ENCODE results near the gene CRIM1. TPM values are rescaled to one million over a fixed set of nuclear protein-coding genes. Genes with fewer than 3 reads are reported as not detected.
A peak's percentile ranks its signal among the peaks of the same experiment; 100 is the strongest.

CRIM1 gene
- total and polyA plus RNA-seq, 4 donors: 24.3 to 119 (median 58.4) TPM

DNA sequence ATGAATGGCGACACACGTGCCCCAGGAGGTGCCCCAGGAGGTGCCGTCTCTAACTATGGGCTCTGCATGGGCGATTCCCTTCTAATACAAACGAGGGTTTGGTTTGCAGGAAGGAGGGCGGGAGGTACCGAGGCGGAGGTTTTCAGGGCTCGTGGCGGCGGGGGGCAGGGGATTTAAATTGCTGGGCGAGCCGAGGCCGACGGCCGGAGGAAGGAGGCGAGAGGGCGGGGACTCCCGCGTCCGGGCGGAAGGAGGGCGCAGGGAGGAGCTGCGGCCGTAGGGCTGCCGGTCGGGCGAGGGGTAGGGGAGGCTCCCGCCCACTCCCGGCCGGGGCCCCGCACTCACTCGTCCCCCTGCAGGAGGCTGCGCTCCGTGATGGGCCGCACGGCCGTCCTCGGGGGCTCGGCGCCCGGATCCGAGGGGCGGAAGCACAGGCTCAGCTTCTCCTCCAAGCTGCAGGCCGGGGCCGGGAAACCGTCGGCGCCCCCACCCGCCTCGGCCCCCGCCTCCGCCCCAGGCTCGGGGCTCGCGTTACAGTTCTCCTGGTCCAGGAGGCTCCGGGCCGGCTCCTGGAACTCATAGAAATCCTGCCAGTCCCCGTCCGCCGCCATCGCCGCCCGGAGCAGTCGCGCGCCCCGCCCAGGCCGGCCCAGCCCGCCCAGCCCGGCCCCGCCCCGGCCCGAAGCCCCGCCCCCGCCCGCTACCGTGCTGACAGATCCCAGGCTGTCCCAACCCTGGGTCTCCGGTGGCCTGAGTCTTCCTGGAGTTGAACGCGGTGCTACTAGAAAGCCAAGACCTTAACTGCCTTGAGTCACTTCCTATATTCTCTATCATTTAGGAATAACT lies 242.2 kb downstream of the CRIM1 start, which contains the start of gene FEZ2:
Gene FEZ2 (minus strand): TSS at position 637 of the 846 bp plus-strand sequence. CDS start 26 bp downstream, at position 611.
- 0 to 1% methylated on average over 74 to 81 of the region's 81 CpGs for WGBS, 2 donors
- Histone ChIP-seq H3K27ac (ENCODE audit: low read depth in 1 of 2, low read length in 1 of 2) (peak within 1 kb of the TSS; percentile 85 to 97), H3K9me3 (ENCODE audit: control insufficient read depth in 4 of 4, insufficient read depth in 3 of 4, low read length in 3 of 4) (no peaks in the 10 kb centered on the region), H3K27me3 (ENCODE audit: control insufficient read depth in 3 of 3, insufficient read depth in 3 of 3, low read length in 2 of 3) (no peaks in the 10 kb centered on the region), H3K4me1 (ENCODE audit: control insufficient read depth in 5 of 5, insufficient read depth in 5 of 5, low read length in 5 of 5) (peaks cover 0 to 10% (median 6%) of the 10 kb centered on the region in 5 donors), H3K9ac (ENCODE audit: insufficient read depth in 1 of 2, low read length in 2 of 2) (peak within 1 kb of the TSS; percentile 41 to 79), H3K4me3 (peak within 1 kb of the TSS; percentile 91), H3K36me3 (ENCODE audit: control insufficient read depth in 4 of 4, insufficient read depth in 4 of 4, low read length in 4 of 4) (peaks cover 0 to 1% (median 0%) of the 10 kb centered on the region in 4 donors)
- ATAC-seq (ENCODE audit: insufficient read depth, low FRiP score): peak; percentile 99
- TF ChIP-seq, protein P1, sequence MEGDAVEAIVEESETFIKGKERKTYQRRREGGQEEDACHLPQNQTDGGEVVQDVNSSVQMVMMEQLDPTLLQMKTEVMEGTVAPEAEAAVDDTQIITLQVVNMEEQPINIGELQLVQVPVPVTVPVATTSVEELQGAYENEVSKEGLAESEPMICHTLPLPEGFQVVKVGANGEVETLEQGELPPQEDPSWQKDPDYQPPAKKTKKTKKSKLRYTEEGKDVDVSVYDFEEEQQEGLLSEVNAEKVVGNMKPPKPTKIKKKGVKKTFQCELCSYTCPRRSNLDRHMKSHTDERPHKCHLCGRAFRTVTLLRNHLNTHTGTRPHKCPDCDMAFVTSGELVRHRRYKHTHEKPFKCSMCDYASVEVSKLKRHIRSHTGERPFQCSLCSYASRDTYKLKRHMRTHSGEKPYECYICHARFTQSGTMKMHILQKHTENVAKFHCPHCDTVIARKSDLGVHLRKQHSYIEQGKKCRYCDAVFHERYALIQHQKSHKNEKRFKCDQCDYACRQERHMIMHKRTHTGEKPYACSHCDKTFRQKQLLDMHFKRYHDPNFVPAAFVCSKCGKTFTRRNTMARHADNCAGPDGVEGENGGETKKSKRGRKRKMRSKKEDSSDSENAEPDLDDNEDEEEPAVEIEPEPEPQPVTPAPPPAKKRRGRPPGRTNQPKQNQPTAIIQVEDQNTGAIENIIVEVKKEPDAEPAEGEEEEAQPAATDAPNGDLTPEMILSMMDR (IDR thresholded peaks at IDR 0.05; ENCODE audit: control extremely low read depth, extremely low read depth): no peak
- DNase-seq: peak; percentile 82 to 89 (median 88)

Other genes starting within 250 kb of the CRIM1 start
- 10 to 100 TPM; 36.1 to 62.9 TPM for gene FEZ2, start 242.4 kb downstream of the CRIM1 start, total RNA-seq
- gene FEZ2, start 242.4 kb downstream of the CRIM1 start, polyA plus RNA-seq: 10 to 100 TPM; 17.6 to 26.8 TPM

All from lung (tissue), 12 donors.